Peyer's patch (tissue), 4 donors: ENCODE results near the gene GSTA5.

Experiments
- POLR2A ChIP-seq, 2 donors: fragments of 450-650 bp; IDR thresholded peaks; one replicate each; pipeline ENCODE4 v1.5.1; 2017; ENCODE audit warnings: antibody characterized with exemption in 2 of 2, mild to moderate bottlenecking in 2 of 2, moderate library complexity in 2 of 2
- TF ChIP-seq, protein P1 (sequence below), 6 experiments: fragments of 450-650 bp in 4 of 6; fragments of 200-600 bp in 2 of 6; sonication (generic) in 1 of 6; IDR thresholded peaks; one replicate each; pipeline ENCODE4 v1.5.1; 2017 to 2019; ENCODE audit warnings: antibody characterized with exemption in 6 of 6, mild to moderate bottlenecking in 3 of 6, moderate library complexity in 1 of 6

DNA sequence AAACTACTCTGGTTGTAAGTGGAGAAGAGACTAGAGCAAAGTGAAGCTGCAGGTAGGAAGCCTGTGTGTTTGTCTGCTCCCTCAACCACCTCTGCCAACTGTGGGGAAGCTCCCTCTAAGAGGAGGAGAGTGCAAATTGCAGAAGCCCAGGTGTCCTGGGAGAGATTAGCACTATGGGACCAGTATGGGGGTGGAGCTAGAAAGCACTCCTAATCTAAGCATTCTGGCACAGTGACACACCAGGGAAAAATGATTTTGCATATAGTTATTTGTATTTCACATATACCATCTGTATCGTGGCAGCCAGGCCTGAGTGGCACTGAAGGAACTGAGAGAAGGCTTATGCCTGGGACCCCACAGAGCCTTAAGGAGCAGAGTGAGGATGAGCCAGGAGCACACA, 49.8 kb downstream of the GSTA5 start:
- TF ChIP-seq POLR2A (IDR thresholded peaks at IDR 0.05): no peak
- TF ChIP-seq, protein P1, sequence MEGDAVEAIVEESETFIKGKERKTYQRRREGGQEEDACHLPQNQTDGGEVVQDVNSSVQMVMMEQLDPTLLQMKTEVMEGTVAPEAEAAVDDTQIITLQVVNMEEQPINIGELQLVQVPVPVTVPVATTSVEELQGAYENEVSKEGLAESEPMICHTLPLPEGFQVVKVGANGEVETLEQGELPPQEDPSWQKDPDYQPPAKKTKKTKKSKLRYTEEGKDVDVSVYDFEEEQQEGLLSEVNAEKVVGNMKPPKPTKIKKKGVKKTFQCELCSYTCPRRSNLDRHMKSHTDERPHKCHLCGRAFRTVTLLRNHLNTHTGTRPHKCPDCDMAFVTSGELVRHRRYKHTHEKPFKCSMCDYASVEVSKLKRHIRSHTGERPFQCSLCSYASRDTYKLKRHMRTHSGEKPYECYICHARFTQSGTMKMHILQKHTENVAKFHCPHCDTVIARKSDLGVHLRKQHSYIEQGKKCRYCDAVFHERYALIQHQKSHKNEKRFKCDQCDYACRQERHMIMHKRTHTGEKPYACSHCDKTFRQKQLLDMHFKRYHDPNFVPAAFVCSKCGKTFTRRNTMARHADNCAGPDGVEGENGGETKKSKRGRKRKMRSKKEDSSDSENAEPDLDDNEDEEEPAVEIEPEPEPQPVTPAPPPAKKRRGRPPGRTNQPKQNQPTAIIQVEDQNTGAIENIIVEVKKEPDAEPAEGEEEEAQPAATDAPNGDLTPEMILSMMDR (IDR thresholded peaks at IDR 0.05): no peak
